Activated CD8-positive, alpha-beta T cell treated with anti-CD3 and anti-CD28 coated beads for 36 hours (primary cell): ENCODE data around the gene ANGPTL1. TPM values are rescaled to one million over a fixed set of nuclear protein-coding genes. Genes with fewer than 3 reads are reported as not detected.
"Not testable (repeated sequence)": the region's sequence is repeated elsewhere in the genome, so short reads cannot be mapped to it uniquely, and the experiment has no call there.

Experiments used
- ATAC-seq: fragments of 200-7000 bp; cut with Tn5 transposase; one replicate; pipeline ENCODE4 v1.10.0; 2021; ENCODE audit warnings: mild to moderate bottlenecking, moderate library complexity
- CTCF ChIA-PET: fragments of 350-600 bp; sonication (Branson Sonifier 250); formaldehyde crosslinking; loops from one replicate; lab custom pipeline; 2021; ENCODE audit warnings: antibody characterized with exemption; lab: Charles Lee
- POLR2A ChIA-PET: fragments of 350-600 bp; sonication (Branson Sonifier 250); formaldehyde crosslinking; loops from one replicate; lab custom pipeline; 2021; ENCODE audit warnings: antibody characterized with exemption; lab: Charles Lee
- DNase-seq: peaks from one replicate; pipeline ENCODE4 v3.0.0-alpha.2; 2020
- H3K27ac Mint-ChIP-seq: one replicate; pipeline ENCODE4 v1.8.0; 2021; ENCODE audit warnings: mild to moderate bottlenecking, mixed read lengths
- H3K27me3 Mint-ChIP-seq: one replicate; pipeline ENCODE4 v1.8.0; 2021; ENCODE audit warnings: mixed read lengths
- H3K36me3 Mint-ChIP-seq: one replicate; pipeline ENCODE4 v1.8.0; 2021; ENCODE audit warnings: low read depth, mixed read lengths
- H3K4me1 Mint-ChIP-seq: one replicate; pipeline ENCODE4 v1.8.0; 2021; ENCODE audit warnings: low read depth, mixed read lengths
- H3K4me3 Mint-ChIP-seq: one replicate; pipeline ENCODE4 v1.8.0; 2021; ENCODE audit warnings: mild to moderate bottlenecking, moderate library complexity, mixed read lengths
- H3K9me3 Mint-ChIP-seq: one replicate; pipeline ENCODE4 v1.8.0; 2021; ENCODE audit warnings: mixed read lengths
- intact Hi-C: fragments of 100-400 bp; cut with micrococcal nuclease; formaldehyde crosslinking; loops from one replicate; pipeline ENCODE4 v1.10.0; 2022
- total RNA-seq, 2 experiments: library from RNA; stranded (reverse); gene quantifications; one replicate each; pipeline ENCODE4 v1.2.3, GENCODE V29; 2021
- TF ChIP-seq, protein P1 (sequence below): fragments of 200-600 bp; IDR thresholded peaks from one replicate; pipeline ENCODE4 v1.8.0; 2022; ENCODE audit warnings: antibody characterized with exemption, mild to moderate bottlenecking

Gene ANGPTL1
- total RNA-seq, 2 experiments from 2014 or later, result not detected

DNA sequence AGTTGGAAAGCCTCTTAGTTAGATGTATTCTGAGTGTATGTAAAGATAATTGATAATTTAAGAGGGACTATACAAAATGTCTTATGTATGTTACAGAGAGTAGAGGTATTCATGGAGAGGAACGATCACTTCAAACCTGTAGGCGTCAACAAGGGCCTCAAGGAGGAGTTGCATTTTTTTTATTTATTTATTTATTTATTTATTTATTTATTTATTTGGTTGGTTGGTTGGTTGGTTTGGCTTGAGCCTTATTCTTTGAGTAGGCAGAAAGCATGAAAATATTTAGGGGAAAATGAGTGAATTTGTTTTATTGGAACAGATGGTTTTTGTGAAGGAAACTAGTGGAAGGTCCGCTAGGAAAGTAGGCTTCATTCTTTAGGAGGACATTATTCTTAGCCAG is 8.5 kb downstream of the ANGPTL1 start:
- no peak overlapping the region for H3K27ac Mint-ChIP-seq
- ChIA-PET CTCF (interaction anchor here (1.3 kb wide), 1 partner anchor 141 kb away, joined by 3 read pairs; no protein-coding TSS in a partner anchor), POLR2A (no interaction called here)
- H3K4me1 Mint-ChIP-seq, result no peaks in the 10 kb centered on the region
- no peaks in the 10 kb centered on the region for H3K27me3 Mint-ChIP-seq
- no peak overlapping the region for H3K4me3 Mint-ChIP-seq
- no peak for DNase-seq
- TF ChIP-seq, protein P1, sequence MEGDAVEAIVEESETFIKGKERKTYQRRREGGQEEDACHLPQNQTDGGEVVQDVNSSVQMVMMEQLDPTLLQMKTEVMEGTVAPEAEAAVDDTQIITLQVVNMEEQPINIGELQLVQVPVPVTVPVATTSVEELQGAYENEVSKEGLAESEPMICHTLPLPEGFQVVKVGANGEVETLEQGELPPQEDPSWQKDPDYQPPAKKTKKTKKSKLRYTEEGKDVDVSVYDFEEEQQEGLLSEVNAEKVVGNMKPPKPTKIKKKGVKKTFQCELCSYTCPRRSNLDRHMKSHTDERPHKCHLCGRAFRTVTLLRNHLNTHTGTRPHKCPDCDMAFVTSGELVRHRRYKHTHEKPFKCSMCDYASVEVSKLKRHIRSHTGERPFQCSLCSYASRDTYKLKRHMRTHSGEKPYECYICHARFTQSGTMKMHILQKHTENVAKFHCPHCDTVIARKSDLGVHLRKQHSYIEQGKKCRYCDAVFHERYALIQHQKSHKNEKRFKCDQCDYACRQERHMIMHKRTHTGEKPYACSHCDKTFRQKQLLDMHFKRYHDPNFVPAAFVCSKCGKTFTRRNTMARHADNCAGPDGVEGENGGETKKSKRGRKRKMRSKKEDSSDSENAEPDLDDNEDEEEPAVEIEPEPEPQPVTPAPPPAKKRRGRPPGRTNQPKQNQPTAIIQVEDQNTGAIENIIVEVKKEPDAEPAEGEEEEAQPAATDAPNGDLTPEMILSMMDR, result no peak
- no peak for ATAC-seq
- H3K9me3 Mint-ChIP-seq, result no peaks in the 10 kb centered on the region
- H3K36me3 Mint-ChIP-seq, result no peaks in the 10 kb centered on the region
- intact Hi-C loops, result no loop called here

GRCh38 chr1:178857126-178857525 is 13.8 kb downstream of the ANGPTL1 start:
- Mint-ChIP-seq H3K4me3 (no peak overlapping the region), H3K4me1 (no peaks in the 10 kb centered on the region), H3K27ac (no peak overlapping the region), H3K27me3 (no peaks in the 10 kb centered on the region), H3K9me3 (no peaks in the 10 kb centered on the region), H3K36me3 (no peaks in the 10 kb centered on the region)
- intact Hi-C loops, result no loop called here
- no peak for ATAC-seq
- no peak for DNase-seq
- CTCF ChIA-PET, result no interaction called here
- POLR2A ChIA-PET, result no interaction called here
- TF ChIP-seq, protein P1, result no peak

GRCh38 chr1:178849918-178850317 is 21.0 kb downstream of the ANGPTL1 start:
- CTCF ChIA-PET, result interaction anchor here (0.9 to 1.7 kb wide), 2 partner anchors 18 to 153 kb away, joined by 3 to 9 read pairs; no protein-coding TSS in a partner anchor
- H3K27me3 Mint-ChIP-seq, result no peaks in the 10 kb centered on the region
- H3K36me3 Mint-ChIP-seq, result no peaks in the 10 kb centered on the region

GRCh38 chr1:178847919-178848318 is 23.0 kb downstream of the ANGPTL1 start:
- H3K27ac Mint-ChIP-seq, H3K4me3 Mint-ChIP-seq, POLR2A ChIA-PET, DNase-seq, H3K9me3 Mint-ChIP-seq, intact Hi-C loops, H3K27me3 Mint-ChIP-seq, ATAC-seq, H3K36me3 Mint-ChIP-seq, H3K4me1 Mint-ChIP-seq: not testable (repeated sequence)
- CTCF ChIA-PET, result interaction anchor here (1.3 kb wide), 1 partner anchor 155 kb away, joined by 5 read pairs; no protein-coding TSS in a partner anchor

More at GRCh38 chr1:178849918-178850317, 21.0 kb downstream of the ANGPTL1 start:
- Mint-ChIP-seq H3K4me3 (no peak overlapping the region), H3K27ac (no peak overlapping the region), H3K4me1 (no peaks in the 10 kb centered on the region), H3K9me3 (no peaks in the 10 kb centered on the region)
- intact Hi-C loops, result no loop called here
- ATAC-seq (no peak), DNase-seq (no peak)
- POLR2A ChIA-PET, result interaction anchor here (0.6 kb wide), 1 partner anchor 310 kb away, joined by 3 read pairs; no protein-coding TSS in a partner anchor
- TF ChIP-seq, protein P1, result no peak

- DNase-seq, result no peak
- Mint-ChIP-seq H3K27ac (no peak overlapping the region), H3K9me3 (no peaks in the 10 kb centered on the region), H3K4me1 (no peaks in the 10 kb centered on the region), H3K36me3 (no peaks in the 10 kb centered on the region), H3K4me3 (no peak overlapping the region), H3K27me3 (no peaks in the 10 kb centered on the region)
- ChIA-PET POLR2A (no interaction called here), CTCF (interaction anchor here (0.9 to 1.3 kb wide), 2 partner anchors 155 to 156 kb away, joined by 3 to 5 read pairs; no protein-coding TSS in a partner anchor)
- ATAC-seq, result no peak
- intact Hi-C loops, result no loop called here
- TF ChIP-seq, protein P1, result no peak
Observed at GRCh38 chr1:178847396-178847849, 23.5 kb downstream of the ANGPTL1 start.
